Measurements from ENCODE around the gene MAST4. TPM values are rescaled to one million over a fixed set of nuclear protein-coding genes. Genes with fewer than 3 reads are reported as not detected.
A peak's percentile ranks its signal among the peaks of the same experiment; 100 is the strongest.
"Not testable (repeated sequence)": the region's sequence is repeated elsewhere in the genome, so short reads cannot be mapped to it uniquely, and the experiment has no call there.

The MAST4 gene
- polyA plus RNA-seq, 12 donors: 9.6 to 89.4 (median 14.1) TPM

DNA sequence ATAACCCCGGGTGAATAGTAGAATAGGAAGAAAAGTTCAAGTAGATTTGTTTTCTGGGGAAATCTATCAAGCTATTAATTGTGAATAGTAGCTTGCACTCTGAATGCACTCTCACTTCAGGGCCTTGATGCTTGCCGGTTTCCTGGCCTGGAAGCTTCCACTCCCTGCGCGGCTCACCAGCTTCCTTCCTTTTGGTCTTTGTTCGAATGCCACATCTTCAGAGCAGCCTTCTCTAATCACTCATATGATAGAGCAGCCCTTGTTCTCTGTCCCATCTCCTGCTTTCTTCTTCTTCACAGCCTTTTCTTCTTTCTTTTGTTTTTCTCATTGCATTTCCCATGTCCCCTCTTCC lies 146.7 kb downstream of the MAST4 start:
- no peak for DNase-seq

DNA sequence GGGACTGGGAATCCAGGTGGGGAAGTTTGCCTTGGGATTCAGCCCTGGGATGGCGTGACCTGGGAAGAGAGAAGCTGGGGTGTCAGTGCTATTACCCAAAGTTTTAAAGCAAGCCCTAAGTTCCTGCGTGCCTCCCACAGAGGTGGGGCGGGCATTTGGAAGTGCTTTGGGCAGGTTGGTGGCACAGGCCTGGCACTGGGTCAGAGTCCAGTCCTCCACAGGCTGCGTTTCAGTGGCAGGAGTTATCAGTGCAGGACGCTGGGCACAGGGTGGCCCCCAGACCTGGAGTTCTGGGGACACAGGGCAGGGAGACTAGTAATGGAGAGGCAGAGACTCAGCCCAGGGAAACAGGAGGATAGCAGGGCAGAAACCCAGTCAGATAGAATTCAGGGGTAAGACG lies 147.2 kb downstream of the MAST4 start:
- DNase-seq: no peak

DNA sequence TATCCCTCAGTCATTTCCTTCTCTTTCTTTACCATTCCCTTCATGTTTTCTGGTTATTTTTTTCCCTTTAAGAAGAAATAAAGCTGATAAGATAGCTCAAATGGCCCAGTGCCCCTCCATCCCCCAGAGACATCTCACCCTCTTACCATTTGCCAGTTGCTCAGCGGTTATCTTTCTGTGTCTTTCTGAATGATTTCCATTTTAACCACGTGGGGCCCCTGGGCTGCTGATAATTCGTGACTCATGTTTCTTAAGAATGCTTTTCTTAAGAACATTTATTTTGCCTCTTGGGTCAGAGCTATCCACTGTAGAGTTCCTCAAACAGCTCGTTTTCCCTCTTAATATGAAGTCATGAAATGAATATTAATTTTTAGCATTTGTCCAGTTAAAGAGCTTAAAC lies 147.8 kb downstream of the MAST4 start:
- no peak for DNase-seq

DNA sequence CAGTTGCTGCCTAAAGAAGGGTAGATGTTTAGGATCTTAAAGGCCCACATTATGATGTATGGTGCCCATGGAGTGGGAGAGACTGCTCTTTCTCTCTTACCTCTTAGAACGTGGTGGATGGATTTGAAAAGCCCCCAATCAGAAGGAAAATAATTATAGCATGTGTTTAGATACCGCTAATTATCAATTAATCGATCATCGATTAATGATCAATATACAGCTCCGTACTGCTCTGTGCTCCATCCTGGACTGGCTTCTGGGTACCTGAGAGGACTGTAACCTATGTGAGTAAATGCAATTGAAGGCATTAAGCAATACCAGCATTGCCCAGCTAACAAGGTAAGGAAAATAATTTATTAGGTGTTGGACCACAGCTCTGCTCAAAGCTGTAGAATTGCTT lies 149.1 kb downstream of the MAST4 start:
- DNase-seq: no peak

DNA sequence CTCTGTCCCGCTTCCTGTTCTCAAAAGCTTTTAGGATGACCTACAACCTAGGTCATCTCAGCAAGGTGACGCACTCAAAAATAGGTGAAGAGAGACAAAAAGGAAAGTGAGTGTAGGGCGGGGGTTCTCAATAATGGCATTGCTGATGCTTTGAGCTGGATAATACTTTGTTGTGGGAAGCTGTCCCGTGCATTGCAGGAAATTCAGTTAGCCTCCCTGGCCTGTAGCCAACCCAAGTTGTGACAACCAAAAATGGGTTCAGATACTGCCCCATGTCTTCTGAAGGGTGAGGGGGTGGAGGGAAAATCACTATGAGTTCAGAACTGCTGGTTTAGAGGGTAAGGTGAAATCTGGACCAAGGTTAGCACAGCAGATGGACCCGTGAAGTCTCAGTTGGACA lies 151.4 kb downstream of the MAST4 start:
- no peak for DNase-seq

DNA sequence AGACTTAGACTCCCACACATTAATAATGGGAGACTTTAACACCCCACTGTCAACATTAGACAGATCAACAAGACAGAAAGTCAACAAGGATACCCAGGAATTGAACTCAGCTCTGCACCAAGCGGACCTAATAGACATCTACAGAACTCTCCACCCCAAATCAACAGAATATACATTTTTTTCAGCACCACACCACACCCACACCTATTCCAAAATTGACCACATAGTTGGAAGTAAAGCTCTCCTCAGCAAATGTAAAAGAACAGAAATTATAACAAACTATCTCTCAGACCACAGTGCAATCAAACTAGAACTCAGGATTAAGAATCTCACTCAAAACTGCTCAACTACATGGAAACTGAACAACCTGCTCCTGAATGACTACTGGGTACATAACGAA lies 156.5 kb downstream of the MAST4 start:
- not testable (repeated sequence) for DNase-seq

DNA sequence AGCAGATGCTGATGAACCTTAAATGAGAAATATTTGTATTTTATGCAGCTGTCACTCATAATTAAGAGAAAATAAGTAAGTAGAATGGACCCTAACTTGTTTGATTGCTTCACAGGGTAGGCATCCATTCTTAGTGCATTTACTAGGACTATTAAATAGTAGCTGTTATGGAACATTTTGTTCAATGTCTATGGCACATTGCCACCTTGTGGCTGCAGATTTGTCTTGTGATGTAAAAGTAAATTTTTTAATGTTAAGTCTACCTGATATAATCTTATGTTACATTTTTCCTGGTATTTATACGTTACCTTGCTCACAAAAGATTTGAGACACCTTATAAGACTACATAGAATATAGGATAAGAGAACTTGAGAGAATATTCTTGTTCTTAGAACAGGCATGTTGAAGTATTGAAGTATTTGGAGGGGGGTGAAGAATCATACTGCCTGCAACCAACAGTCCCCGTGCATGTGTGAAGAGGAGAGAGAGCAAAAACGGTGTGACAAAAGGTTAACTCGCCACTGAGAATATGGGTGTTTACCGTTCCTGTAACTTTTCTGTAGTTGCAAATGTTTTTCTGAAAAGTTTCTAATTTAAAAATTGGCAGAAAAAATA lies 161.1 kb downstream of the MAST4 start:
- DNase-seq: peak; percentile 66

DNA sequence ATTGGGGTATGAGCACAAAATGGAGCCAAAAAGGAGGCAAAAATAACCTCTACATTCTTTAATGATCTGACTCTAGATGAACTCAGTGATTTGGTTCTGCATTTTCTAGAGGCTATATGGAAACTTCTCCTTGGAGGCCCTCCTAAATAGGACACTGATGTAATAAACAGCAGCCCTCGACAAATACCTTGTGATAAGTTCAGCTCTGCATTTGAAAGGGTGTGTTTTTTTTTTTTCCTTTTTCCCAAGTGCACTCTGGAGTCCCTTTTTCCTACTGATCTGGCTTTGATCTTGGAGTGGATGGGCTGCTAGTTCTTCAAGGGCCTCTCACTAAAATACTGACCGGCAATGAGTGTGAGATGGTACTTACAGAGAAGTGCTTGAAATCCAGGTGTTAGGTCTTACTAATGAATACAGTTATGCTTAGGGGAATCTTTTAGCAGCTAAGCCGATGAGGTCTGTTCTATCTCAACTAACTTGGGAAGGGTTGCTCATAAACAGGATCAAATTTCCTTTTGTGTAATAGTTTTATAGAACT lies 161.7 kb downstream of the MAST4 start:
- DNase-seq: no peak

DNA sequence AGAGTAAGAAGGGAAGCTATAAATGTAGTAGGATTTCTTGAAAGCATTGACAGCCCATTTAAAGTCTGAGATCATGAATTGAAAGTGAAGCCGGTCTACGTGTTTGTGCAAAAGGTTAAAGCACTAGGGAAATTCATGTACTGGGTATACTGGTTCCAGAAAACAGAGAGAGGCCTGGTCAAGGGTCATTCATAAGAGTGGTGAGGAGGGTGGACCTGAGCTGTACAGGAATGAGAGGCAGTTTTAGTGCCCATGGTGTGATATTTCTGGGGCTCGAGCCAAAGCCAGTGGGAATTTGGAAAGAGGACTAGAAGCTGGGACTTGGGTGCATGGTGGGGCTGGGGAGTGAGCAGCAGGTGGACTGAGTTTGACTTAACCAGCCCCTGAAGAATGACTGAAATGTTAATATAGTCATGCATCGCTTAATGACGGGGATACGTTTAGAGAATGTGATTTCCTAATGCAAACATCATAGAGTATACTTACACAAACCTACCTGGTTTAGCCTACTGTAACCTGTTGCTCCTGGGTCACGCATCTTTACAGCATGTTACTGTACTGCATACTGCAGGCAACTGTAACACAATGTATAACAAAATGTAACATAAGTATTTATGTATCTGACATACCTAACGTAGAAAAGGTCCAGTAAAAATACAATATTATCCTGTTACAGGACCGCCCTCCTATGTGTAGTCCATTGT lies 173.0 kb downstream of the MAST4 start:
- no peak for DNase-seq

DNA sequence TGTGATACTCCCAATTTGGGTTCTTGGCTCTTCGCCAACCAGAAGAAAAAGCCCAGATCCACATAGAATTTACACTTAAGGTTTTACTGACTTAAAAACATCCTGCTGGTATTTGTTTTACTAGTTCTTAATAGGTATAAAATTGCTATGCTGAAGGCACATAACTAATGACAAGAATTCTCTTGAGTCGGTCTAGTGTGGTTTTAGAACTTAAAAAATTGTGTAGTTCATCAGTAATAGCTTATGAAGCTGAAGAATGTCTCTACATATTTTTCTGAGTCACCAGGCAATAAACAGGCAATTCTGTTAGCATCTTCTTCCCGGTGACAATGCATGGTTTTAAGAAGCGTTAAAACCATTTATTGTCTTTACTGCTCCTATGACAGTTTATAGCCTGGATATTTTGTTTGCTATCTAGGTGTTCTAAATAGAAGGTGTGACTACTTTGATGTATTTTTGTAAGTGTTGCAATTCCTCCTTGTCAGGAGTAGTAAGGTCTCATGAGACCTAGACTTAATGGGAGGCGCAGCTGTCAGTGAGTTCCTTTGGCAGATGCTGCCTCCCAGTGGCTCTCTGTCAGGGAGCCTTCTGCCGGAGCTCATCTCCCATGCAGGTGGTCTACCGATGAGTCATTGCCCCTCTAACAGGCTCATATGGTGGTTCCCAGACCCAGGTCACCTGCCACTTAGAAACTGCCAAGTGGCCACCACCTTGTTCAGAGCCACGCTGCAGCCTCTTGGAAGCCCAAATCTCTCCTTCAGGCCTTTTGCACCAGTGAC lies 173.8 kb downstream of the MAST4 start:
- peak; percentile 18 for DNase-seq

DNA sequence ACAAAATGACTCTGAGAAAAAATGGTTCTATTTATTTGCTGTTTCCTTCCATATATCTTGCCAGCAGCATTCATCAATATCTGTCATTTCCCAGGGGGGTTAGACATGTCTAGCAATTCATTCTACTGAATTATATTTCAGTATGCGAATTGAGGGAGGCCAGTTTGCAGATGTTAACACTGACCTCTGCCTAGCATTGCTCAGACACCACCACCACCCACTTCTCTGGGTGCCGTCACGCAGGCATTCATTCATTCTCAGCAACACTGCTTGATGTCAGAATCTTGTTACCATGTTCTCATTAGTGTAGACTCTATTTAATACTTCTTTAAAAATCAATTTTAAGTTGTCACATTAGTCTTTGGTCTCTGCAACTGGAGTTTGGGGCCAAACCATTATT lies 181.7 kb downstream of the MAST4 start:
- DNase-seq: no peak

DNA sequence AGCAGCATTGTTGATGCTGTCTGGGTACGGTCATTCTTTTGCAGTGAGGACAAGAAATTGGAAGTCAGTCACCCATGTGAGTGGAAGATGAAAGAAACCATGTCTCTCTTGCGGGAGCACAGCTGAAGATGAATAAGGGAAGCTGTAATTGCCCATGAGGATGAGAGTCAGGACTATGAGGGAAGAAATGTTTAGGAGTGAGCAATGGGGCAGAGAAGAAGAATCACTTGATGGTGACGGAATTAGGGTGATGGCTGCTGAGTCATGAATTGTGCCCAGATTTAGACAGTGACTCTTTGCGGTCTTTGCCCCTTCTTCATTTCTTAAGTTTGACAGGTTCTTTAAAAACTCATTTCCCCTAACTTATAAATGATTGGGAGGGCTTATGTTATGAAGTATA lies 183.3 kb downstream of the MAST4 start:
- DNase-seq: no peak

DNA sequence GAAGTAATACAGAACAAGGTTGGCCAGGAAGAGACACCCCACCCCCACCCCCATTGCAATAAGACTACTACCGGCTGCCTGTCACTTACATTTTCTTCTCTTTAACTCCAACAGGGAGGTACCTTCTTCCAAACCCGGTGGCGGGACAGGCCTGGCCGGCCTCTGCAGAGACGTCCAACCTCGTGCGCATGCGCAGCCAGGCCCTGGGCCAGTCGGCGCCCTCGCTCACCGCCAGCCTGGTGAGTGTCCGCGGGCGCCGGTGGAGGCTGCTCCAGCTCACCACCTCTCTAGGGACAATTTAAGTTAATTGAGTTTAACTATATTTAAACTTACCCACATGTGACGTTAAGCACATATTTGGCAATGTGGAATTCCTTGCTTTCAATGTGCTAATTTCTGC lies 192.4 kb downstream of the MAST4 start:
- no peak for DNase-seq

DNA sequence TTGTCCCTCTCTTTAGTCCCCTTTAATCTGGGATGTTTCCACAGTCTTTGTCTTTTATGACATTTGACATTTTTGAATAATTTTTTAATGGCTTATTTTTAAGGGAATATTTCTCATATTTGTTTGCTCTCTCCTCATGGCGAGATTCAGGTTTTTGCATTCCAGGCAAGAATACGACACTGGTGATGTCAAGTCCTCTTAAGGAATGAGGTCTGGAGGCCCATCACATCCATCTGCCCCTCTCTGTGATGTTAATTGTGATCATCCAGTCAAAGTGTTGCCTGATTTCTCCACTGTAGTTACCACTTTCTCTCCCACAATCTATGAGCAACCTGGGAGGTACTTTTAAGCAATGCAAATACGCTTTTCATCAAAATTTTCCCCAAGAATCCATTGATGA lies 193.2 kb downstream of the MAST4 start:
- DNase-seq: no peak

DNA sequence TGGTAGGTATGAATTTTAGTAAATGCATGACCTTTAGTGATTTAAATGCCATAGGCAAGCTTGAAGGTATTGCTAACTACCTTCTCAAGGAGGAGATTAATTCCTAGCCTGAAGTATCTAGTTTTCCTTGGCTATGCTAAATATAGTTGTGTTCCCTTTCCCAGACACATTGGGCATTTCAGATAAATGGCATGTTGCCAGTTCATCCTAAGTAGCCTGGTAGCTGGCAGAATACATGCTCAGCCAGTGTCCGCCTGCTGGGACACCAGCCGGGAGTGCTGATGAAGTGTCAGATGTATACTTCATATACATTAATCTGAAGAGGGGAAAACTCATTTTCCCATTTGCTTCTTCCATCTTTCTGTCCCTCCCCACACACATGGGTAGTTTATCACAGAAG lies 196.9 kb downstream of the MAST4 start:
- DNase-seq: no peak

DNA sequence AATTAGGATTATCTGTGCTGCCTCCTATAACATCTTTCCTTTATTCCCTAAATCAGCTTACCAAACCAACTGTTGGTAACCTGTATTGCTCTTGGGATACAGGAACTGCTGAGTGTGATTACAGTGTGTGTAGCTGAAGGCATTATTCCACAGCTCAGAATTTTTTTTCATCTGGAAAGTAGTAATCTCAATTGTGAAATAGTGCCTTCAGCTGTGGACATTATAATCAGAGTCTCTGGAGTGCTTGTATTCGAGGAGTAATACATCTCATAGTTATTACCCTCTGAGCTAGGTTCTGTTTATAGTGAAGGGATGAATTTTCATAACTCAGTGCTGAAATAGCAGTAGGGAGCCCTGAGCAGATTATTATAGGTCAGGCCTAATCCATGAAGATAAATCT lies 199.5 kb downstream of the MAST4 start:
- DNase-seq: no peak

DNA sequence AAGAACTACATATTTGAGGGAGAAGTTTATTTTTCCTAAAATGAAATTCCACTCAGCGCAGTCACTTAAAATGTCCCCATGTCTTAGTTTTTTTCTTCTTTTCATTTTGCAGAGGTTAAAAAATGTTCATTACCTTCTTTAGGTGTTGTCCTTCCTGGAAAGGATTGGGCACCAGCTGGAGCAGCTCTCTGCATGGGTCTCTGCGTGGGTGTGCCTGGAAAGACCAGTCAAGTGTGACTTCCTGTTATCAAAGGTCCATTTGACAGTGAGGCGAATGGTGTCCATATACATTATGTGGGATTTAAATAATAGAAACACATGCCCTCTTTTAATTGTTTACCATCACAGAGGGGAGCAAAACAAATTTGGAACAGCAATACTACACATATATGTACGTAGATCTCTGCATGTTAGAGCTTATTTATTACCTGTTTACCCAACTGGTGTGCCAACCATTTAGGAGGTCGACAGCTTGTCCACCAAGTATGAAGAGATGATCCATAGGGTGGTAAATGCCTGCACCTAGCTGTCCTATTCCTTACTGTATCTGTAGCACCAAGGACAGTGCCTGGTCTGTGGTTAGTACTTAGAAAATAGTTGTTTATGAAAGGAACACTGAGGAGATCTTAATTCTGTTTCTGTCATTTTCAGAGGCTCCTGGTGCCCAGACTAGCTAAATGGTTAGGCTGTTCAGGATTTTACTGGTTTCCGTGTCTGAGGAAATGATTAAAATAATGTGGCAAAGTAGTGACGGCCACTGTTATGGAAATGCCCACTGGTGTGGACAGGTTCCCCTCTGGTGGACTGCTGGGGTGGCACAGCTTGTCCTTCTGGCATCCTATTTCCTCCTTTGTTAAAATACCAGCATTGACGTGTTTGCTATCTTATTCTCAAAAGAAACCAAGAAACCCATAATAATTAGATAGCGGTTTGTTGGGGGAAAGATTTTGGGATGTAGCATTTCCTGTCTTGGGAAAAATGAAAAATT lies 200.4 kb downstream of the MAST4 start:
- DNase-seq: no peak

DNA sequence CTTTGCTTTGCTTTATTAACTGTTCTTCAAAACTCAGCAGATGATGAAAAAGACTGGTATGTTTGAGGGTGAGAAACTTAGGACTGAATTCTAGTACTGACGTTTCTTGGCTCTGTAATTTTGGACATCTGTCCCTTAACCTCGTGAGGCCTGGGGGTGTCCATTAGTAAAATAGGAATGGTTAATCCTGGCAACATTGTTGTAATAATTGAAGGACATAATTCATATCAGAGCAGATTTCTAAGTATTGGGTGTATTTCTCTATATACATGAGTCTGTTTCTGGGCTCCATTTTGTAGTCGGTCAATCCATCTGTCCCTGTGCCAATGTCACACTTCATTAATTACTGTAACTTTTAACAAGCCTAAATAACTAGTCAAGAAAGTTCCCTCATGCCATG lies 206.7 kb downstream of the MAST4 start:
- no peak for DNase-seq

DNA sequence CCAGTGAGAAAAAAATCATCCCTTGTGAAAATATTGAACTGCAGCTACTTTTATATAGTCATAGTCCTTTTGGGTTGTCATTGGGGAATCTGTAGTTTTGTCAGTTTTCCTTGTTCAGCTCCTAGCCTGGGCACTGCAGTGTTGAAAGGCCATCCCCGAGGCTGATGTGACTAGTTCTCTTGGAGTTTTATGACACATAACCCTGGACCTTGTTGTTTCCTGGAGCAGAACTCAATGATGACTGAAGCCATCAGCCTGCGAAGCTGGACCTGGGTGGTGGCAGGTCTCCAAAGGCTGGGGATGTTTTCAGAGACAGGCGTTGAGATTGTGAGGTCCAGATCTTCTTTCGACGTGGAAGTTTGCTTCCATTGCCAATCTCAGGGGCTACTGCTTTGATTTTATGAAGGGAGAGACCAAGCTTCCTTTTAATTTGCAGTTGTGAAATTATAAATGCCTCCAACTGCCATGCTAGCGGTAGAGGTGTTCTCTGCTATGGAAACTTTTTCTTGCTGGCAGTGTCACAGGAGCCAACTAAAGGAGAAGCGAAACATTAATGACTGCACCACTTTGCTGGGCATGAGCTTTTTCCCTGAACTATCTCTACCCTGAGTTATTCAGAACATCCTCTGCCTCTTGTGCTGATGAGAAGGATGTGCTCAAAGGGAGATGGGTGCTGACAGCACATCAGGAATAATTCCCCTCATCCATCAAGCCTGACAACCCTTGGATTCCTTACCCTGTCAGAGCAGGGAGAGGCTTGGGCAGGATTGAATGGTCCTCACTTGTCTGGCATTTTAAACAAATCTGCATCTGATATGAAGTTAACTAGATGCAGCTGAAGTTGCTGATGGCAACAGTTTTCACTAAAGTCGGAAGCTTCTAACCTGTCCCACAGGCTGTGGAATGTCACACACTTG lies 209.6 kb downstream of the MAST4 start:
- no peak for DNase-seq

DNA sequence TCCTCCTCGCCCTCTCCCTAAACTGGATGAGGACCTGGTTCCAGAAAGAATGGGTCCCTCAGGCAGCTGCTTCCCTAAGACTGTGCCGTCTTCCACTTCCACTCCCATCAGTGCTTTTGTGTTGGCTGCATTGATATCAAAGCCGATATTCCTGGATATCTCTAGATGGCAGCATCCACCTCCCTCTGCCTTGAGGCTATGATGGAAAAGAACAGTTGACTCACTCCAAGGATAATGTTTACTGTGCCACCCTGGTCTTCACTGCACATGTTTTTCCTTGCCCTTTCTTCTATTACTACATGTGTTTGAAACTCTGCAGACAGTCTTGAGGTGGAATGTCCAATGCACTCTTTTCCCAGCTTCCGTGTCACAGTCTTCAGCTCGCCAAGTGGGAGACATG lies 211.6 kb downstream of the MAST4 start:
- DNase-seq: peak; percentile 30

DNA sequence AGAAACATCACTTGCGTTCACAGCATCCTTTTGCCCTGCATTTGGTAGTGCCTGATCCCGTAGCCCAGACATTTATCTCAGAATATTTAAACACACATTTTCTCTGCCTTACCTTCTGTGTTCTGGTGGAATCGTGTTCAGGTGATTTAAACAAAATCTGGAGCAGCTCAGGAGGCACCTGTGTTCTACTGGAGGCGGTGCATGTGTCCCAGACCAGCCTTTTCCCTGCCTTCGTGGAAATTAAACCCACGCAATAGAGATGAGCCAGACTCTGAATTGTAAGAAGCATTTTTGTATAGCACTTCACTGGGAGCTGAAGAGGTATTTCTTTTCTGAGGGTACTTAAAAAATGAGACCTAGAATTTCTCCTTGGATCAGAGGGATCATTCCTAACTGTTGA lies 212.5 kb downstream of the MAST4 start:
- no peak for DNase-seq

Data from muscle of arm (tissue), 12 donors.